ENCODE measurements around the gene GSTA4. TPM values are rescaled to one million over a fixed set of nuclear protein-coding genes. Genes with fewer than 3 reads are reported as not detected.

GSTA4 gene
- total and polyA plus RNA-seq, 7 donors, result 4.8 to 20.1 (median 12.8) TPM

DNA sequence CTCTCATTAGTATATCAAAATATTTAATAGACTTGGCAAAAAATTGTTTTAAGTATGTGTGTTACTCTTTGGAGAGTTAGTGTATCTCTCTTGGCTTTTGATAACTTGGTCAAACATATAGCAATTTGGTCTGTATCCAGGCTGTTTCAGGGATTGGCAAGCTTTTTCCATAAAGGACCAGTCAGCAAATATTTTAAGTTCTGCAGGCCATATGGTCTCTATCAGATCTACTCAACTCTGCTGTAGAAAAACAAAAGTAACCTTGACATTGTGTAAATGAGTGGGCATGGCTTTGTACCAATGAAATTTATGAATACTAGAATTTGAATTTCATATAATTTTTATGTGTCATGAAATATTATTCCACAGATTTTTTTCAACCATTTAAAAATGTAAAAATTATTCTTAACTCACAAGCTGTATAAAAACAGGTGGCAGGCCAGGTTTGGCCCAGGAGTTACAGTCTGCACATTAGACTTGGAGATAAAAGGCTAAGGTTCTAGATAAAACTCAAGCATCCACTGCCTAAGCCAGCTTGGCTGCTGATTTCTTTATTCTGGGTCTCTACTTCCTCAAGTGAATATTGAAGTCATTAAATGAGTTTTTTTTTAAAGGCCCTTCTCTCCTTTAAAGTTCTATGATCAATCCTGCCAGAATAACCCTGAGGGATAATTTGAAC lies 13.7 kb downstream of the GSTA4 start:
- H3K27ac ChIP-seq, result no peak overlapping the region
- H3K27me3 ChIP-seq (ENCODE audit: insufficient read depth in 3 of 3, low read length in 2 of 3), result no peaks in the 10 kb centered on the region
- no peaks in the 10 kb centered on the region for H3K4me1 ChIP-seq
- H3K9me3 ChIP-seq, result no peaks in the 10 kb centered on the region
- ATAC-seq, result no peak
- H3K4me3 ChIP-seq, result no peak overlapping the region
- DNase-seq, result no peak
- TF ChIP-seq, protein P1, sequence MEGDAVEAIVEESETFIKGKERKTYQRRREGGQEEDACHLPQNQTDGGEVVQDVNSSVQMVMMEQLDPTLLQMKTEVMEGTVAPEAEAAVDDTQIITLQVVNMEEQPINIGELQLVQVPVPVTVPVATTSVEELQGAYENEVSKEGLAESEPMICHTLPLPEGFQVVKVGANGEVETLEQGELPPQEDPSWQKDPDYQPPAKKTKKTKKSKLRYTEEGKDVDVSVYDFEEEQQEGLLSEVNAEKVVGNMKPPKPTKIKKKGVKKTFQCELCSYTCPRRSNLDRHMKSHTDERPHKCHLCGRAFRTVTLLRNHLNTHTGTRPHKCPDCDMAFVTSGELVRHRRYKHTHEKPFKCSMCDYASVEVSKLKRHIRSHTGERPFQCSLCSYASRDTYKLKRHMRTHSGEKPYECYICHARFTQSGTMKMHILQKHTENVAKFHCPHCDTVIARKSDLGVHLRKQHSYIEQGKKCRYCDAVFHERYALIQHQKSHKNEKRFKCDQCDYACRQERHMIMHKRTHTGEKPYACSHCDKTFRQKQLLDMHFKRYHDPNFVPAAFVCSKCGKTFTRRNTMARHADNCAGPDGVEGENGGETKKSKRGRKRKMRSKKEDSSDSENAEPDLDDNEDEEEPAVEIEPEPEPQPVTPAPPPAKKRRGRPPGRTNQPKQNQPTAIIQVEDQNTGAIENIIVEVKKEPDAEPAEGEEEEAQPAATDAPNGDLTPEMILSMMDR (IDR thresholded peaks at IDR 0.05), result no peak
- intact Hi-C loops (cut with DNase I), result no loop called here
- H3K36me3 ChIP-seq (ENCODE audit: insufficient read depth in 1 of 2, low read depth in 1 of 2), result peaks cover 14 to 51% of the 10 kb centered on the region in 2 donors

GRCh38 chr6:52976591-52977035 lies 18.5 kb downstream of the GSTA4 start:
- Histone ChIP-seq H3K4me1 (no peaks in the 10 kb centered on the region), H3K4me3 (no peak overlapping the region), H3K9me3 (no peaks in the 10 kb centered on the region), H3K27me3 (ENCODE audit: insufficient read depth in 3 of 3, low read length in 2 of 3) (no peaks in the 10 kb centered on the region), H3K27ac (no peak overlapping the region), H3K36me3 (ENCODE audit: insufficient read depth in 1 of 2, low read depth in 1 of 2) (peaks cover 0 to 5% of the 10 kb centered on the region in 2 donors)
- intact Hi-C loops (cut with DNase I), result no loop called here
- 74 to 86% (median 76%) methylated on average over 3 of the region's 3 CpGs for WGBS, 3 donors
- TF ChIP-seq, protein P1 (IDR thresholded peaks at IDR 0.05), result no peak
- no peak for ATAC-seq
- DNase-seq, result peak in 1 of 2 donors; percentile 28

DNA sequence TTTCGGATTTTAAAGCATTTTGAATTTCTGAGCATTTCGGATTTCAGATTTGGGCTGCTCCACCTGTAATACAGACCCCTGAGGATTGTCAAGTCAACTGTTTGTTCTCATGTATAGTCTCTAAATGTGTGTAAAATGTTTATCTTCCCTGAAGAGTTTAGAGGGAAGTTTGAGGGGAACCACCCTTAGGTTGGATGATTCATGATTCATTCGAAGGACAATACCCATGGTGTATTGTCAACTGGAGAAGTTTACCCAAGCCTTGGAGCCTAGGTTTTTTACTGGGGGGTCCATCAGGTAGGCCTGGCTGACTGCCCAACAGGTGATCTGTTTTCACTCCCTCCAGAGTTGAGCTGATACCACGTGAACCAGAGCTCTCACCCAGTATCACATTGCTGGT lies 18.9 kb downstream of the GSTA4 start:
- H3K36me3 ChIP-seq (ENCODE audit: insufficient read depth in 1 of 2, low read depth in 1 of 2), result peaks cover 0 to 3% of the 10 kb centered on the region in 2 donors
- H3K27ac ChIP-seq, result no peak overlapping the region
- H3K27me3 ChIP-seq (ENCODE audit: insufficient read depth in 3 of 3, low read length in 2 of 3), result no peaks in the 10 kb centered on the region
- 77 to 83% (median 78%) methylated on average over 4 of the region's 4 CpGs for WGBS, 3 donors
- DNase-seq (no peak), ATAC-seq (no peak)
- H3K4me1 ChIP-seq, result no peaks in the 10 kb centered on the region
- H3K9me3 ChIP-seq, result no peaks in the 10 kb centered on the region
- intact Hi-C loops (cut with DNase I), result no loop called here
- no peak overlapping the region for H3K4me3 ChIP-seq
- TF ChIP-seq, protein P1 (IDR thresholded peaks at IDR 0.05), result no peak

- no peaks in the 10 kb centered on the region for H3K36me3 ChIP-seq (ENCODE audit: insufficient read depth in 1 of 2, low read depth in 1 of 2)
- no peak for DNase-seq
- TF ChIP-seq, protein P1 (IDR thresholded peaks at IDR 0.05), result no peak
- 85 to 88% (median 86%) methylated on average over 2 of the region's 2 CpGs for WGBS, 3 donors
- no peak for ATAC-seq
- H3K4me3 ChIP-seq, result no peak overlapping the region
- no peak overlapping the region for H3K27ac ChIP-seq
- H3K27me3 ChIP-seq (ENCODE audit: insufficient read depth in 3 of 3, low read length in 2 of 3), result no peaks in the 10 kb centered on the region
- H3K4me1 ChIP-seq, result no peaks in the 10 kb centered on the region
- intact Hi-C loops (cut with DNase I), result no loop called here
- no peaks in the 10 kb centered on the region for H3K9me3 ChIP-seq
These were observed 19.5 kb downstream of the GSTA4 start for GRCh38 chr6:52975580-52975979.

GRCh38 chr6:52972989-52973388 lies 22.1 kb downstream of the GSTA4 start:
- DNase-seq (no peak), ATAC-seq (no peak)
- Histone ChIP-seq H3K36me3 (ENCODE audit: insufficient read depth in 1 of 2, low read depth in 1 of 2) (no peaks in the 10 kb centered on the region), H3K27ac (no peak overlapping the region), H3K4me3 (no peak overlapping the region), H3K4me1 (no peaks in the 10 kb centered on the region), H3K27me3 (ENCODE audit: insufficient read depth in 3 of 3, low read length in 2 of 3) (no peaks in the 10 kb centered on the region), H3K9me3 (no peaks in the 10 kb centered on the region)
- TF ChIP-seq, protein P1 (IDR thresholded peaks at IDR 0.05), result no peak
- intact Hi-C loops (cut with DNase I), result no loop called here

Measured in psoas muscle (tissue), 8 donors.